Renal cortex interstitium (tissue), 11 donors: ENCODE measurements around the gene SPDYE4. TPM values are rescaled to one million over a fixed set of nuclear protein-coding genes. Genes with fewer than 3 reads are reported as not detected.

Experiments
- DNase-seq, 11 donors: peaks; one replicate each; pipeline ENCODE4 v3.0.0-alpha.2; 2013; ENCODE audit warnings: low read depth in 9 of 11, low spot score in 4 of 11; ENCODE audit errors: extremely low read depth in 1 of 11
- polyA plus RNA-seq, 3 donors: library from polyadenylated mRNA; unstranded; fragments of 120-200 nt; gene quantifications; one replicate each; pipeline ENCODE4 v1.2.1, GENCODE V29; 2013; ENCODE audit not compliant: insufficient read length in 3 of 3

SPDYE4 gene
- polyA plus RNA-seq, 3 donors = 0.16 to 0.59 TPM; not detected in 1

GRCh38 chr17:8791248-8791909 is 33.0 kb upstream of the SPDYE4 start:
- no peak for DNase-seq

GRCh38 chr17:8789743-8790142 is 31.4 kb upstream of the SPDYE4 start:
- no peak for DNase-seq

GRCh38 chr17:8788998-8789397 is 30.7 kb upstream of the SPDYE4 start:
- DNase-seq = no peak

GRCh38 chr17:8785547-8786413 is 27.4 kb upstream of the SPDYE4 start:
- DNase-seq = peak in 10 of 11 donors; percentile 53 to 74 (median 68)

GRCh38 chr17:8782176-8782575 is 23.8 kb upstream of the SPDYE4 start:
- no peak for DNase-seq

GRCh38 chr17:8781776-8782175 is 23.4 kb upstream of the SPDYE4 start:
- DNase-seq = no peak

- no peak for DNase-seq
Measured at GRCh38 chr17:8776881-8777280, 18.5 kb upstream of the SPDYE4 start.

GRCh38 chr17:8776248-8776647 is 17.9 kb upstream of the SPDYE4 start:
- no peak for DNase-seq

- no peak for DNase-seq
Measured at GRCh38 chr17:8766731-8767130, 8.4 kb upstream of the SPDYE4 start.

GRCh38 chr17:8762012-8762411 is 3.7 kb upstream of the SPDYE4 start:
- DNase-seq = no peak

- DNase-seq = no peak
Measured at GRCh38 chr17:8757189-8757588, 1.2 kb downstream of the SPDYE4 start.

GRCh38 chr17:8755590-8756255 is 2.6 kb downstream of the SPDYE4 start:
- DNase-seq = no peak

- no peak for DNase-seq
Measured at GRCh38 chr17:8754890-8755289, 3.5 kb downstream of the SPDYE4 start.

GRCh38 chr17:8753976-8754440 is 4.3 kb downstream of the SPDYE4 start:
- no peak for DNase-seq

- DNase-seq = no peak
Measured at GRCh38 chr17:8753136-8753975, 5.0 kb downstream of the SPDYE4 start.

GRCh38 chr17:8749616-8750015 is 8.7 kb downstream of the SPDYE4 start:
- peak in 1 of 11 donors; percentile 43 for DNase-seq

GRCh38 chr17:8747742-8748141 is 10.6 kb downstream of the SPDYE4 start:
- DNase-seq = no peak

GRCh38 chr17:8746501-8747236 is 11.7 kb downstream of the SPDYE4 start:
- no peak for DNase-seq
